Measurements from ENCODE around the gene MEP1B.
"Not testable (repeated sequence)": the region's sequence is repeated elsewhere in the genome, so short reads cannot be mapped to it uniquely, and the experiment has no call there.

Gene MEP1B

GRCh38 chr18:32175265-32175664 lies 14.6 kb upstream of the MEP1B start:
- FAIRE-seq (no peak), DNase-seq (ENCODE audit: insufficient read length) (no peak)
- TF ChIP-seq POLR2A (IDR thresholded peaks at IDR 0.05; ENCODE audit: low read depth, low read length) (no peak), POLR2AphosphoS5 (IDR thresholded peaks at IDR 0.05; ENCODE audit: low read depth, low read length) (no peak), TAF1 (IDR thresholded peaks at IDR 0.05; ENCODE audit: borderline replicate concordance, low read depth, low read length) (no peak)

- not testable (repeated sequence) for FAIRE-seq; DNase-seq (ENCODE audit: insufficient read length)
Measured at GRCh38 chr18:32176745-32177144, 13.1 kb upstream of the MEP1B start.

GRCh38 chr18:32177530-32177929 lies 12.3 kb upstream of the MEP1B start:
- no peak for FAIRE-seq
- TF ChIP-seq POLR2AphosphoS5 (IDR thresholded peaks at IDR 0.05; ENCODE audit: low read depth, low read length) (no peak), POLR2A (IDR thresholded peaks at IDR 0.05; ENCODE audit: low read depth, low read length) (no peak), TAF1 (IDR thresholded peaks at IDR 0.05; ENCODE audit: borderline replicate concordance, low read depth, low read length) (no peak)

GRCh38 chr18:32183503-32183902 lies 6.3 kb upstream of the MEP1B start:
- TF ChIP-seq POLR2A (IDR thresholded peaks at IDR 0.05; ENCODE audit: low read depth, low read length) (no peak), TAF1 (IDR thresholded peaks at IDR 0.05; ENCODE audit: borderline replicate concordance, low read depth, low read length) (no peak), POLR2AphosphoS5 (IDR thresholded peaks at IDR 0.05; ENCODE audit: low read depth, low read length) (no peak)
- FAIRE-seq, result no peak
- DNase-seq (ENCODE audit: insufficient read length), result no peak

More at GRCh38 chr18:32177530-32177929, 12.3 kb upstream of the MEP1B start:
- no peak for DNase-seq (ENCODE audit: insufficient read length)

- no peak for DNase-seq (ENCODE audit: insufficient read length)
- no peak for TF ChIP-seq TAF1 (IDR thresholded peaks at IDR 0.05; ENCODE audit: borderline replicate concordance, low read depth, low read length)
- no peak for TF ChIP-seq POLR2AphosphoS5 (IDR thresholded peaks at IDR 0.05; ENCODE audit: low read depth, low read length)
- TF ChIP-seq POLR2A (IDR thresholded peaks at IDR 0.05; ENCODE audit: low read depth, low read length), result no peak
- FAIRE-seq, result no peak
Measured at GRCh38 chr18:32190209-32190608, 370 bp downstream of the MEP1B start.

GRCh38 chr18:32195881-32196815 lies 6.3 kb downstream of the MEP1B start:
- TF ChIP-seq TAF1 (IDR thresholded peaks at IDR 0.05; ENCODE audit: borderline replicate concordance, low read depth, low read length) (no peak), POLR2A (IDR thresholded peaks at IDR 0.05; ENCODE audit: low read depth, low read length) (no peak), POLR2AphosphoS5 (IDR thresholded peaks at IDR 0.05; ENCODE audit: low read depth, low read length) (no peak)
- no peak for DNase-seq (ENCODE audit: insufficient read length)
- no peak for FAIRE-seq

- no peak for TF ChIP-seq POLR2A (IDR thresholded peaks at IDR 0.05; ENCODE audit: low read depth, low read length)
- TF ChIP-seq TAF1 (IDR thresholded peaks at IDR 0.05; ENCODE audit: borderline replicate concordance, low read depth, low read length), result no peak
- no peak for TF ChIP-seq POLR2AphosphoS5 (IDR thresholded peaks at IDR 0.05; ENCODE audit: low read depth, low read length)
- DNase-seq (ENCODE audit: insufficient read length) (no peak), FAIRE-seq (no peak)
Measured at GRCh38 chr18:32200766-32201165, 10.9 kb downstream of the MEP1B start.

GRCh38 chr18:32201948-32202672 lies 12.3 kb downstream of the MEP1B start:
- no peak for DNase-seq (ENCODE audit: insufficient read length)
- no peak for TF ChIP-seq POLR2A (IDR thresholded peaks at IDR 0.05; ENCODE audit: low read depth, low read length)
- no peak for TF ChIP-seq TAF1 (IDR thresholded peaks at IDR 0.05; ENCODE audit: borderline replicate concordance, low read depth, low read length)
- TF ChIP-seq POLR2AphosphoS5 (IDR thresholded peaks at IDR 0.05; ENCODE audit: low read depth, low read length), result no peak

GRCh38 chr18:32208023-32208422 lies 18.2 kb downstream of the MEP1B start:
- no peak for DNase-seq (ENCODE audit: insufficient read length)
- no peak for TF ChIP-seq POLR2AphosphoS5 (IDR thresholded peaks at IDR 0.05; ENCODE audit: low read depth, low read length)
- TF ChIP-seq POLR2A (IDR thresholded peaks at IDR 0.05; ENCODE audit: low read depth, low read length), result no peak
- TF ChIP-seq TAF1 (IDR thresholded peaks at IDR 0.05; ENCODE audit: borderline replicate concordance, low read depth, low read length), result no peak
- no peak for FAIRE-seq

More at GRCh38 chr18:32201948-32202672, 12.3 kb downstream of the MEP1B start:
- FAIRE-seq, result no peak

- FAIRE-seq (no peak), DNase-seq (ENCODE audit: insufficient read length) (no peak)
- TF ChIP-seq POLR2A (IDR thresholded peaks at IDR 0.05; ENCODE audit: low read depth, low read length) (no peak), TAF1 (IDR thresholded peaks at IDR 0.05; ENCODE audit: borderline replicate concordance, low read depth, low read length) (no peak)
Measured at GRCh38 chr18:32208577-32208976, 18.7 kb downstream of the MEP1B start.

- FAIRE-seq, result no peak
- DNase-seq (ENCODE audit: insufficient read length), result no peak
- TF ChIP-seq TAF1 (IDR thresholded peaks at IDR 0.05; ENCODE audit: borderline replicate concordance, low read depth, low read length) (no peak), POLR2AphosphoS5 (IDR thresholded peaks at IDR 0.05; ENCODE audit: low read depth, low read length) (no peak), POLR2A (IDR thresholded peaks at IDR 0.05; ENCODE audit: low read depth, low read length) (no peak)
Measured at GRCh38 chr18:32209685-32210445, 20.0 kb downstream of the MEP1B start.
